Measurements from ENCODE around the gene CENPV. TPM values are rescaled to one million over a fixed set of nuclear protein-coding genes. Genes with fewer than 3 reads are reported as not detected.
A peak's percentile ranks its signal among the peaks of the same experiment; 100 is the strongest.
"Not testable (repeated sequence)": the region's sequence is repeated elsewhere in the genome, so short reads cannot be mapped to it uniquely, and the experiment has no call there.

CENPV gene
- 10 to 100 TPM; 18.6 to 19.7 TPM for total RNA-seq

DNA sequence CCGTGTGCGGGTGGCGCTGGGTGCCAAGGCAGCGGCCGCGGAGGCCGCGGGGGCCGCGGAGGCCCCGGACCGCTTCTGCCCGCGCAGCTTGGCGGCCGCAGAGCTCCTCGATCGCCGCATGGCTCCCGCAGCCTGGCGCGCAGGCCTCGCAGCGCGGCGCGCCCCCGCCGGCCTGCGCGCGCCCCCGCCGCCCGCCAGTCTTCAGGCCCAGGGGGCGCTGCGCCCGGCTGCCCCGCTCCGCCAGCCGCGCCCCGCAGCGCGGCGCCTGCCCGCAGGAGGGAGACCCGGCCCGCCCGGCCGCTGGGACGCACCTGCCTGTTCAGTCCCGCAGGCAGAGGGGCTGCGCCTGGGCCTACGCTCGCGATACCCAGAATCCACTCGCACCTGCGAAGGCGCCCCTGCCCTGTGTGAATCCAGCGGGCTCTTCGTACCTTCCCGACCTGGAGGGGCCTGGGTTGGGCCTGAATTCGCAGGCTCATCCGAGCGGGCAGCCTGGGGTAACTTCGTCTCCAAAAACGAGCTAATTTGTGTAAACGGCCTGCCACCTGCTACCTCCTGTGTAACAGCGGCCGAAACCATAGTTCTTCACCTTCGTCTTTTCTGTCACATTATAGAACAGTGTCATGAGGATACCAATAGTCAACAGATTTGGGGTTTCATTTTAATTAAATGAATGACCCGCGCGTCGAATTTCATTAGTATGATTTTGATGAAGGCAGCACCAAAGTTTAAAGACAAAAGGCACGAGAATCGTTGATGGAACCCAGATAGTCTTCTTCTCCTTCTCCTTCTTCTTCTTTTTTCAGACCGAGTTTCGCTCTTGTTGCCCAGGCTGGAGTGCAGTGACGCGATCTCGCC lies at the start of gene CENPV:
Gene CENPV (minus strand): TSS at position 153 of the 858 bp plus-strand sequence. CDS start 33 bp downstream, at position 120.
- Mint-ChIP-seq H3K4me1 (peaks cover 23% of the 10 kb centered on the region), H3K4me3 (peak within 1 kb of the TSS; percentile 94), H3K27me3 (peaks cover 6% of the 10 kb centered on the region), H3K36me3 (no peaks in the 10 kb centered on the region), H3K27ac (peak within 1 kb of the TSS; percentile 75), H3K9me3 (no peaks in the 10 kb centered on the region)
- DNase-seq (peak; percentile 83), ATAC-seq (ENCODE audit: low read depth) (peak; percentile 83)
- POLR2A ChIA-PET: interaction anchor here (1.0 to 2.8 kb wide), 9 partner anchors 17 to 139 kb away, joined by 3 to 14 read pairs (median 5); partner anchors contain the start of genes NCOR1, TRPV2 and UBB

DNA sequence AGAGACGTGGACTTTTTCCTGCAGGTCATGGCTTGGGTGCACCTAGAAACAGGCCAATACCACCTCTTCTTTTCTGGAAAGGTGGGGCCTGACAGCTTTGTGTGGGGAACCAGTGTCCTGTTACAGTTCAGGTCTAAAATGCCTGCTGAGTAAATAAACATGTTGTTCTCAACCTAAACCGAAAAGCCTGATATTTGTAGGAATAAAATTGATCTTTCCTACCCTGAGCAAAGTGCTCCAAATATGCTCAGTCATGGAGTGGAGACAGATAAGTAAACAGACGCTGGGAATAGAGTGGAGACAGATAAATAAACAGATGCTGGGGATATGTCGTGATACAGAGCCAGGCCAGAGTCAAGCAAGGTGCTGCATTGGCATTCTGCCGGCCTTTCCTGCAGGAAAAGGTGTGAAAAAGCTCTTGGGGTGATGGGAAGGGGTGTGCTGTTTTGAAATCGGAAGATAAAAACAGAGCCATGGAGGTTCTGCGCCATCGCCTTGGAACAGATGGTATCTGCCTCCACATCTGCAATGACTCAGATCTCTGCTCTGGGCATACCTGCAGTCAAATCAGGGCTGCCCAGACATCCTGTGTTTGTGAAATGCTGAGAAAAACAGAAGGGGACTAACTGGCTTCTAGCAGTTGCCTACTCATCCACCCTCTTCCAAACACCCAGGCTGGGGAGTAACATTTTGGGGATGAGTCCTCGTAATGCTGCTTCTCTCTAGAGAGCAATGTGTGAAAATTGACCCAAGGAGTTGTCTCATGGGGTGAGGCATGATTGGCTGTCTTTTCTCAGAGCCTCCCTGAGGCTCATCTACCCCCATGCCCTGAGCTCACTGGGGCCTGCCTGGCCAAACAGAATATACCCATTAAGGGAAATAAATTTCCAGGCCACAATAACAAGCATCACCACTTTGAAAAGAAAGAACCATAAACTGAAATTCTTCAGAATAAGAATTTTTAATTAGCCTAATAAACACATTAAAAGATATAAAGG lies 45.3 kb upstream of the CENPV start:
- no peak for DNase-seq
- Mint-ChIP-seq H3K27ac (no peak overlapping the region), H3K9me3 (no peaks in the 10 kb centered on the region), H3K27me3 (peaks cover 8% of the 10 kb centered on the region), H3K4me1 (peaks cover 5% of the 10 kb centered on the region), H3K36me3 (no peaks in the 10 kb centered on the region), H3K4me3 (no peak overlapping the region)
- POLR2A ChIA-PET: no interaction called here
- peak; percentile 76 for ATAC-seq (ENCODE audit: low read depth)

DNA sequence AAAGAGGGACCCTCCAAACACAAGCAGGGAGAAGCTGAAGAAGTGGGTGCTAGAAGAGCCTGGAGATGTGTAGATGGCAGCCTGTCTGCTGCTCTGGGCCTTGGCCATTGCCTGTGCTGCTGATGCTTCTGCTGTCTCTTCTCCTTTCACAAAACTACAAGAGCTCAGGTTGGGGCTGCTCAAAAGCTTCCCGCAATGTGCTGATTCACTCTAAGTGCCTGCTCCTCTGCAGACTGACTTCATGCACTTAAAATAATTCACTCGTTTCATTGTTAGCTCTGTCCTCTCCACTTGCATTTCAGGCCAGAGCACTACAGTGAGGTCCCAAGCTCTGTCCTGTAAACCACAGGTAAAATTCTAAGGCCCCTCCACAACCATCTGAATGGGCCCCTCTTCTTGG lies 43.4 kb upstream of the CENPV start:
- ATAC-seq (ENCODE audit: low read depth); H3K27me3 Mint-ChIP-seq; DNase-seq; H3K36me3 Mint-ChIP-seq; H3K9me3 Mint-ChIP-seq; H3K4me1 Mint-ChIP-seq; H3K4me3 Mint-ChIP-seq; H3K27ac Mint-ChIP-seq: not testable (repeated sequence)
- POLR2A ChIA-PET: interaction anchor here (0.7 kb wide), 1 partner anchor 631 kb away, joined by 3 read pairs; no protein-coding TSS in a partner anchor

DNA sequence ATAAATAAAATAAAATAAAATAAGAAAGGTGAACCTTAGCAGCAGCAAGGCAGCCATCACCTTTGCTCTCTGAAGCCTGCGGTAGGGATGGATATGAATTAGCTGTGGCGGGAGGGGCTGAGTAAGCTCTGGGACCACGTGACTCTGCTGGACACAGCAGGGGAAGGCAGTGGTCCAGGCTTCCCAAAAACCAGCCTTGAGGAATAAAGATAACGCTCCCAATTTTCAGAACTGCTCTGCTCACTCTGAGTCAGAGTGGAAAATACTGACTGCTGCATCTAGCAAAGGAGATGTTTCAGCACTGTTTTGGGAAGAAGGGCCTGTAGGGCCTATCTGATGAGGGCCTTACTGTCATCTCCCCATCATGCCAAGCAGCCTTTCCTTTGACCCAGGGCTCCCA lies 42.6 kb upstream of the CENPV start:
- not testable (repeated sequence) for DNase-seq; ATAC-seq (ENCODE audit: low read depth)
- POLR2A ChIA-PET: interaction anchor here (0.7 kb wide), 1 partner anchor 14 kb away, joined by 4 read pairs; no protein-coding TSS in a partner anchor

DNA sequence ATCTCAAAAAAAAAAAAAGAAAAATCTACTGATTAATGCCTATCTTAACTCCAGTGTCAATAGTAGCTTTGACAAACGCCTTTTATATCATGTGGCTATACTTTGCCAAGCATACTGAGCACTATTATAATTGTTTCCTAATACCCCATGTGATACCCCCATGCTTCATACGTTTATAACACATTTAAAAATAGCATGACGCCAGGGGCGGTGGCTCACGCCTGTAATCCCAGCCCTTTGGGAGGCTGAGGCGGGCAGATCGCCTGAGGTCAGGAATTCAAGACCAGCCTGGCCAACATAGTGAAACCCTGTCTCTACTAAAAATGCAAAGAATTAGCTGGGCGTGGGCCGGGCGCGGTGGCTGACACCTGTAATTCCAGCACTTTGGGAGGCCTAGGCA lies 39.2 kb upstream of the CENPV start:
- H3K9me3 Mint-ChIP-seq; ATAC-seq (ENCODE audit: low read depth); H3K4me1 Mint-ChIP-seq; H3K36me3 Mint-ChIP-seq; DNase-seq; H3K27ac Mint-ChIP-seq; H3K4me3 Mint-ChIP-seq; POLR2A ChIA-PET: not testable (repeated sequence)
- H3K27me3 Mint-ChIP-seq: peaks cover 16% of the 10 kb centered on the region

More for the DNA sequence above, 42.6 kb upstream of the CENPV start:
- not testable (repeated sequence) for H3K36me3 Mint-ChIP-seq, H3K4me3 Mint-ChIP-seq, H3K9me3 Mint-ChIP-seq, H3K4me1 Mint-ChIP-seq, H3K27ac Mint-ChIP-seq
- H3K27me3 Mint-ChIP-seq: peaks cover 10% of the 10 kb centered on the region

- POLR2A ChIA-PET: interaction anchor here (1.2 kb wide), 1 partner anchor 11 kb away, joined by 4 read pairs; the partner anchor contains the start of gene UBB
- DNase-seq (no peak), ATAC-seq (ENCODE audit: low read depth) (no peak)
- Mint-ChIP-seq H3K9me3 (no peaks in the 10 kb centered on the region), H3K27me3 (peaks cover 16% of the 10 kb centered on the region), H3K4me3 (no peak overlapping the region), H3K27ac (no peak overlapping the region), H3K36me3 (no peaks in the 10 kb centered on the region), H3K4me1 (peaks cover 2% of the 10 kb centered on the region)
These were observed 38.2 kb upstream of the CENPV start for GRCh38 chr17:16391451-16391850.

GRCh38 chr17:16386126-16386507 lies 32.8 kb upstream of the CENPV start:
- ATAC-seq (ENCODE audit: low read depth); H3K27ac Mint-ChIP-seq; H3K9me3 Mint-ChIP-seq; DNase-seq: not testable (repeated sequence)
- H3K36me3 Mint-ChIP-seq: peaks cover 22% of the 10 kb centered on the region
- H3K4me3 Mint-ChIP-seq: peak overlapping the region; percentile 90
- H3K27me3 Mint-ChIP-seq: peaks cover 12% of the 10 kb centered on the region
- H3K4me1 Mint-ChIP-seq: peaks cover 26% of the 10 kb centered on the region
- POLR2A ChIA-PET: interaction anchor here (0.7 to 2.2 kb wide), 3 partner anchors 12 to 52 kb away, joined by 3 to 11 read pairs (median 6); partner anchors contain the start of gene TRPV2

DNA sequence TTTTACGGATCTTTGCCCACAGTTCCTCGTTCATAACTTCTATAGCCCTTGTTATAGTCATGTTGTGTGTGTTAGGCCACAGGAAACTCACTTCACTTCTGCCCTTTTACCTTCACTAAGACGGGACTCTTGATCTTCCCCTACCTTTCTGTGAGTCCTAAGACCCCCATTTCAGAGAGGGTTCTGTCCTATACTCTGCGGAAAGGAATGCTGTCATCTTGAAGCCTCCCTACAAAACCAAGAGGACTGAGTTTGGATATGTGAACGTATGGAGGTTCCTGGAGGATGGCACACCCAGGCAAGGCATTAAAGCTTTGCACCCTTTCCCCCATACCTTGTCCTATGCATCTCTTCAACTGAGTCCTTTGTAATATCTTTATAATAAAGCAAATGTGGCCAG lies 31.3 kb upstream of the CENPV start:
- Mint-ChIP-seq H3K4me1 (peaks cover 26% of the 10 kb centered on the region), H3K27me3 (peaks cover 11% of the 10 kb centered on the region), H3K4me3 (no peak overlapping the region), H3K27ac (no peak overlapping the region), H3K36me3 (peaks cover 22% of the 10 kb centered on the region), H3K9me3 (no peaks in the 10 kb centered on the region)
- ATAC-seq (ENCODE audit: low read depth): no peak
- POLR2A ChIA-PET: interaction anchor here (2.2 kb wide), 1 partner anchor 31 kb away, joined by 11 read pairs; the partner anchor contains the start of gene TRPV2
- DNase-seq: no peak

- H3K27ac Mint-ChIP-seq: peak overlapping the region; percentile 25
- H3K4me3 Mint-ChIP-seq: peak overlapping the region; percentile 42
- no peak for DNase-seq
- H3K36me3 Mint-ChIP-seq: peaks cover 22% of the 10 kb centered on the region
- peaks cover 8% of the 10 kb centered on the region for H3K27me3 Mint-ChIP-seq
- no peak for ATAC-seq (ENCODE audit: low read depth)
- POLR2A ChIA-PET: interaction anchor here (4.0 kb wide), 1 partner anchor 33 kb away, joined by 59 read pairs; the partner anchor contains the start of gene TRPV2
- no peaks in the 10 kb centered on the region for H3K9me3 Mint-ChIP-seq
- peaks cover 26% of the 10 kb centered on the region for H3K4me1 Mint-ChIP-seq
These were observed 30.6 kb upstream of the CENPV start for GRCh38 chr17:16383772-16384287.

DNA sequence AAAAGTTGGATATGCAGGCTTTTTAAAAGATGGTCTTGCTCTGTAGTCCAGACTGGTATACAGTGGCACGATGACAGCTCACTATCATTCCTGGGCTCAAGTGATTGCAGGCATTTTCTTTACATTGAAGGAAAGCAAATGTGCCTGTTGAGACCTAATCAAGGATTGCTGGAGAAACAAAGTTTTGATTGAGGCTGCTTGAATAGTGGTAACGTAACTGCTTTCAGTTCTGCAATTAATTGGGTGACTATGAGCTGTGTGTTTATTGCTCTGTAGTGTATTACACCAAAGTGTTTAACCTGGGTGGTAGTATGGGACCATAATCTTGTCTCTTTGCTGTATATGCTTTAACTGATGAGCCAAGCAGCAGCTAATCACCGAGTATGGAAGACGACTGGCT lies 29.9 kb upstream of the CENPV start:
- POLR2A ChIA-PET: interaction anchor here (4.0 kb wide), 1 partner anchor 33 kb away, joined by 59 read pairs; the partner anchor contains the start of gene TRPV2
- no peak overlapping the region for H3K27ac Mint-ChIP-seq
- DNase-seq (no peak), ATAC-seq (ENCODE audit: low read depth) (no peak)
- H3K4me3 Mint-ChIP-seq: peak overlapping the region; percentile 96
- H3K4me1 Mint-ChIP-seq: peaks cover 26% of the 10 kb centered on the region
- H3K36me3 Mint-ChIP-seq: peaks cover 22% of the 10 kb centered on the region
- H3K9me3 Mint-ChIP-seq: no peaks in the 10 kb centered on the region
- peaks cover 3% of the 10 kb centered on the region for H3K27me3 Mint-ChIP-seq

- peak overlapping the region; percentile 96 for H3K4me3 Mint-ChIP-seq
- DNase-seq (no peak), ATAC-seq (ENCODE audit: low read depth) (peak; percentile 11)
- H3K9me3 Mint-ChIP-seq: no peaks in the 10 kb centered on the region
- POLR2A ChIA-PET: interaction anchor here (1.0 to 4.0 kb wide), 16 partner anchors 8 to 208 kb away, joined by 3 to 59 read pairs (median 6); partner anchors contain the start of genes CENPV, LRRC75A and TRPV2
- no peaks in the 10 kb centered on the region for H3K27me3 Mint-ChIP-seq
- peaks cover 22% of the 10 kb centered on the region for H3K36me3 Mint-ChIP-seq
- H3K27ac Mint-ChIP-seq: peak overlapping the region; percentile 93
- peaks cover 24% of the 10 kb centered on the region for H3K4me1 Mint-ChIP-seq
These were observed 28.2 kb upstream of the CENPV start for GRCh38 chr17:16381496-16381820.

- peak within 1 kb of the TSS; percentile 96 for H3K4me3 Mint-ChIP-seq
- H3K27me3 Mint-ChIP-seq: no peaks in the 10 kb centered on the region
- H3K9me3 Mint-ChIP-seq: no peaks in the 10 kb centered on the region
- DNase-seq (peak; percentile 89), ATAC-seq (ENCODE audit: low read depth) (peak; percentile 96)
- H3K27ac Mint-ChIP-seq: peak within 1 kb of the TSS; percentile 93
- peaks cover 24% of the 10 kb centered on the region for H3K4me1 Mint-ChIP-seq
- peaks cover 22% of the 10 kb centered on the region for H3K36me3 Mint-ChIP-seq
- POLR2A ChIA-PET: interaction anchor here (0.6 to 4.0 kb wide), 30 partner anchors 8 to 799 kb away, joined by 3 to 59 read pairs (median 4); partner anchors contain the start of genes CENPV, LRRC75A, NCOR1 and TRPV2
These were observed 27.6 kb upstream of the CENPV start, which contains the start of gene UBB for GRCh38 chr17:16380640-16381495. TSS of gene UBB (plus strand) at chr17:16381091. CDS start at chr17:16381908, 817 bp downstream.

All from activated naive CD8-positive, alpha-beta T cell treated with anti-CD3 and anti-CD28 coated beads, Interleukin-2, amount 10 ng/mL, durations not matched to agents 7 days and 5 days (primary cell).